Brain microvascular endothelial cell (primary cell): ENCODE results near the gene ZNF69.
"Not testable (repeated sequence)": the region's sequence is repeated elsewhere in the genome, so short reads cannot be mapped to it uniquely, and the experiment has no call there.

Source experiments
- DNase-seq: peaks from one replicate; pipeline ENCODE4 v3.0.0-alpha.2; 2020
- H3K27ac ChIP-seq: fragments of 250-450 bp; sonication (Bioruptor Pico); 2 replicates; pipeline ENCODE4 v1.5.1; 2020; ENCODE audit warnings: mild to moderate bottlenecking, moderate library complexity
- H3K27me3 ChIP-seq: fragments of 250-450 bp; sonication (Bioruptor Pico); replicated peaks from 2 replicates; pipeline ENCODE4 v1.5.1; 2020; ENCODE audit warnings: mild to moderate bottlenecking
- H3K36me3 ChIP-seq: fragments of 250-450 bp; sonication (Bioruptor Pico); replicated peaks from 2 replicates; pipeline ENCODE4 v1.5.1; 2020; ENCODE audit warnings: mild to moderate bottlenecking
- H3K4me3 ChIP-seq: 2 replicates; pipeline ENCODE4 v1.5.1; 2011; ENCODE audit warnings: low read depth, mild to moderate bottlenecking, control low read depth, low read length, moderate library complexity
- in situ Hi-C: cut with HindIII; loops from 2 replicates; pipeline ENCODE4 v1.10.0; 2017; ENCODE audit warnings: low sequenced_read_pairs, low pct_ligation_motif_present
- TF ChIP-seq, protein P1 (sequence below): IDR thresholded peaks from 2 replicates; pipeline ENCODE4 v1.5.1; 2011; ENCODE audit warnings: low read depth, mild to moderate bottlenecking, moderate library complexity, low read length, control low read depth, inconsistent platforms; ENCODE audit errors: missing control alignments

Gene ZNF69

DNA sequence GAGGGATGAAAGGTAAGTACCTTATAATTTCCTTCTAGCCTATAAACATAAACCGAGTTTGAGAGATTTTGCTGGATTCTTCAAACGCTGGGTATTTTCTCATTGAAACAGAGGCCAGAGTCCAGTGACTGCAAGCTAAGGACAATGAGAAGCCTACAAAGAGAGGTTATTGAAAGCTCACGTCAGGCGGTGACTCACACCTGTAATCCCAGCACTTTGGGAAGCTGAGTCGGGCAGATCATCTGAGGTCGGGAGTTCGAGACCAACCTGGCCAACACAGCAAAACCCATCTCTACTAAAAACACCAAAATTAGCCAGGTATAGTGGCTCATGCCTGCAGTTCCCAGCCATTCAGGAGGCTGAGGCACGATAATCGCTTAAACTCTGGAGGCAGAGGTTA, 15.0 kb upstream of the ZNF69 start:
- no peak for DNase-seq
- TF ChIP-seq, protein P1, sequence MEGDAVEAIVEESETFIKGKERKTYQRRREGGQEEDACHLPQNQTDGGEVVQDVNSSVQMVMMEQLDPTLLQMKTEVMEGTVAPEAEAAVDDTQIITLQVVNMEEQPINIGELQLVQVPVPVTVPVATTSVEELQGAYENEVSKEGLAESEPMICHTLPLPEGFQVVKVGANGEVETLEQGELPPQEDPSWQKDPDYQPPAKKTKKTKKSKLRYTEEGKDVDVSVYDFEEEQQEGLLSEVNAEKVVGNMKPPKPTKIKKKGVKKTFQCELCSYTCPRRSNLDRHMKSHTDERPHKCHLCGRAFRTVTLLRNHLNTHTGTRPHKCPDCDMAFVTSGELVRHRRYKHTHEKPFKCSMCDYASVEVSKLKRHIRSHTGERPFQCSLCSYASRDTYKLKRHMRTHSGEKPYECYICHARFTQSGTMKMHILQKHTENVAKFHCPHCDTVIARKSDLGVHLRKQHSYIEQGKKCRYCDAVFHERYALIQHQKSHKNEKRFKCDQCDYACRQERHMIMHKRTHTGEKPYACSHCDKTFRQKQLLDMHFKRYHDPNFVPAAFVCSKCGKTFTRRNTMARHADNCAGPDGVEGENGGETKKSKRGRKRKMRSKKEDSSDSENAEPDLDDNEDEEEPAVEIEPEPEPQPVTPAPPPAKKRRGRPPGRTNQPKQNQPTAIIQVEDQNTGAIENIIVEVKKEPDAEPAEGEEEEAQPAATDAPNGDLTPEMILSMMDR: no peak
- in situ Hi-C loops: no loop called here
- Histone ChIP-seq H3K4me3 (no peak overlapping the region), H3K36me3 (no peaks in the 10 kb centered on the region), H3K27ac (no peak overlapping the region), H3K27me3 (no peaks in the 10 kb centered on the region)

GRCh38 chr19:11873762-11874161, 13.8 kb upstream of the ZNF69 start:
- Histone ChIP-seq H3K27me3 (no peaks in the 10 kb centered on the region), H3K36me3 (no peaks in the 10 kb centered on the region), H3K4me3 (no peak overlapping the region), H3K27ac (no peak overlapping the region)
- DNase-seq: no peak
- TF ChIP-seq, protein P1: no peak
- in situ Hi-C loops: no loop called here

DNA sequence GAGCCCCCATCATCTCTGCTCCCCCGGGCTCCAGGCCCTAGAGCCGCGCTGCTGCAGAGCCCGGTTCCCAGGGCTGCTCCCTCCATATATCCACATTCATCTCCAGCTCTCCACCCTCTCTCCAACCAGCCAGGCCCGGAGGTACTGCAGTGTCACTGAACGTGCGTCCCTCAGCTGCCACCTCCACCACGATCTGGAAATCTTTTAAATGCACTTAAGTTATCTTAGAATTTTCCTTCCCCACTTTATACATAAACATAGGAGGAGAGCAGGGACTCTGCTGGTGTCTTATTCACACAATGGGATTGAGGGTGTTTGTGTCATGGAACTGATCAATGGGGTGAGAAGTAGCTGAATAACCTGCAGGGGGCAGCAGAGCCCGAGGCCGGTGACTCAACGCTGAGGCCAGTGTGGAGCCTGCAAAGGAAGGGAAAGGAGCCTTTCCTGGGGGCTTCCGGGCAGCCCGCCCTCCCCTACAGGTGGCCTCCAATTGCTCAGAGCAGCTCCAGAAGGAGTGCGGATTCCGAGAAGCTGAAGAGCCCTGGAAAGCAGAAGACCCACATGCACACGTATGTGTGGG, 7.8 kb upstream of the ZNF69 start:
- DNase-seq, H3K36me3 ChIP-seq: not testable (repeated sequence)
- TF ChIP-seq, protein P1: peak; percentile 34

GRCh38 chr19:11880598-11880997, 7.0 kb upstream of the ZNF69 start:
- TF ChIP-seq, protein P1: no peak
- in situ Hi-C loops: no loop called here
- Histone ChIP-seq H3K36me3 (no peaks in the 10 kb centered on the region), H3K27me3 (no peaks in the 10 kb centered on the region), H3K27ac (no peak overlapping the region), H3K4me3 (no peak overlapping the region)
- no peak for DNase-seq

More for the DNA sequence above, 7.8 kb upstream of the ZNF69 start:
- H3K27me3 ChIP-seq, H3K4me3 ChIP-seq, H3K27ac ChIP-seq, in situ Hi-C loops: not testable (repeated sequence)

DNA sequence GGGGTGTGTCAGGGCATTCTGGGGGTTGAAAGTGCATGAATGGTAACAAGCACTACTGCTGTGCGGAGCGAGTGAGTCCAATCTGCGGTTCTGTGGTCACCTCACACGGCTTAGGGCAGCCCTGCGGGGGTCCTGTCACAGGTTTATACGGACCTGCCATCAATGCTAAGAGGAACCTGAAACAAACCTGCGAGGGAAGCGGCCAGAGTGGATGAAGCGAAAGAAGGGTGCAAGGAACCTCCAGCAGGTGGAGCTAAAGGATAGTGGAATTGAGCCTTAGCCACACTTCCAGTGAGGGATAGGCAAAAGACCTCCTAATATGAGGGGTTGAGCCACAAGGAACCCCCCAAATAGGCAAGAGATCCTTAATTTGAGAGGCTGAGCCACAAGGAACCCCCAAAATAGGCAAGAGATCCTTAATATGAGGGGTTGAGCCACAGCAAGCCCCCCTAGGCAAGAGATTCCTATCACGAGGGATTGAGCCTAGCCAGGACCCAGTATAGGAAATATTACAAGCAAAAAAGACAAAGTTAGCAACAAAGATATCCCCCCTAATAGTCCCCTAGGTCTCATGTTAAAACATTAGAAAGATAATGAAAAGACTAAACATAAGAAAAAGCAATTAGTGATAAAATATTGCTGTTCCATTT, 6.3 kb upstream of the ZNF69 start:
- no peak overlapping the region for H3K4me3 ChIP-seq
- H3K36me3 ChIP-seq: no peaks in the 10 kb centered on the region
- H3K27ac ChIP-seq: no peak overlapping the region
- TF ChIP-seq, protein P1: peak; percentile 83
- DNase-seq: peak; percentile 34
- in situ Hi-C loops: no loop called here
- no peaks in the 10 kb centered on the region for H3K27me3 ChIP-seq

DNA sequence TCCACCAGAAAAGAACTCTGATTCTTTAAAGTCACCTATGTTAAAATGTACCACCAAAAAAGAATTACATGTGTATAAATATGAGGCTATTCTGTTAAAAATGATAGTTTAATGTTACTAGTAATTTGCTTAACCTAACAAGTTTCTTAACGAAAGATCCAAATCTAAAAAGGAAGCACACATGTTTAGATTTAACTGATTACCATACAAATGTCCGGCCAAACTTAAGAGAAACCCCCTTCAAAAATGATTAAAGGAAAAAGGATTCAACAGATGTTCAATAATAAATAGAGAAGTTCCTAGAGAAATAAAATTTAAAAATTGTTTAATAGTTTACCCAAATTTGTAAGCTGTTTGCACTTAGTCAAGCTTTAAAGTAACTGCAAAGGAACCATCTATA, 5.0 kb upstream of the ZNF69 start:
- H3K36me3 ChIP-seq: no peaks in the 10 kb centered on the region
- TF ChIP-seq, protein P1: no peak
- no peaks in the 10 kb centered on the region for H3K27me3 ChIP-seq
- H3K4me3 ChIP-seq: no peak overlapping the region
- H3K27ac ChIP-seq: no peak overlapping the region
- in situ Hi-C loops: no loop called here
- DNase-seq: no peak
